Measurements from ENCODE around the gene UBTD1. TPM values are rescaled to one million over a fixed set of nuclear protein-coding genes. Genes with fewer than 3 reads are reported as not detected.

Gene UBTD1
- total and polyA plus RNA-seq, 8 donors: 3.9 to 9.0 (median 5.4) TPM

DNA sequence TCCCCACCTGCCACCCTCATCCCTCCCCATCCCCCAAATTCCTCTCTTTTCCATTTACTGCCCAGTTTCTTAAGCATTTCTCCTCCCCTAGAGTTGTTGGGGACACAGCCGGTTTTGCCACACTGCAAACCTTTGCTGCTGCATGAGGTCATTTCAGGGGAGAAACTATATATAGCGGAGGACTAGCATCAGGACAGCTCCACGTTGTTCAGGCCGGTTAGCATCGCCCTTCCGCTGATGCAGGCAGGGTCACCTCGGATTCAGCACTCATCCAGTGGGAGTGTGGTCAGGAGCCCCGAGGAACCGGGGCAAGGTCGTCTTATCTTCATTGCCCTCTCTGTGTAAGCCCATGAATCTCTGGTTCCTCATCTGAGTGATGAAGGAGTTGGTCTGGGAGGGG is 15.6 kb downstream of the UBTD1 start:
- WGBS, 2 donors: 75 to 78% methylated on average over 10 of the region's 10 CpGs
- FAIRE-seq: no peak

GRCh38 chr10:97515271-97515978 is 16.7 kb downstream of the UBTD1 start:
- intact Hi-C loops (cut with DNase I): no loop called here
- Histone ChIP-seq H3K4me1 (no peaks in the 10 kb centered on the region), H3K27ac (no peak overlapping the region), H3K36me3 (no peaks in the 10 kb centered on the region), H3K27me3 (no peaks in the 10 kb centered on the region), H3K4me3 (no peak overlapping the region), H3K9me3 (no peaks in the 10 kb centered on the region)
- WGBS, 2 donors: 71 to 74% methylated on average over 10 of the region's 10 CpGs
- DNase-seq (peak in 1 of 6 donors; percentile 18), ATAC-seq (peak in 1 of 4 donors; percentile 28), FAIRE-seq (no peak)
- TF ChIP-seq, protein P1, sequence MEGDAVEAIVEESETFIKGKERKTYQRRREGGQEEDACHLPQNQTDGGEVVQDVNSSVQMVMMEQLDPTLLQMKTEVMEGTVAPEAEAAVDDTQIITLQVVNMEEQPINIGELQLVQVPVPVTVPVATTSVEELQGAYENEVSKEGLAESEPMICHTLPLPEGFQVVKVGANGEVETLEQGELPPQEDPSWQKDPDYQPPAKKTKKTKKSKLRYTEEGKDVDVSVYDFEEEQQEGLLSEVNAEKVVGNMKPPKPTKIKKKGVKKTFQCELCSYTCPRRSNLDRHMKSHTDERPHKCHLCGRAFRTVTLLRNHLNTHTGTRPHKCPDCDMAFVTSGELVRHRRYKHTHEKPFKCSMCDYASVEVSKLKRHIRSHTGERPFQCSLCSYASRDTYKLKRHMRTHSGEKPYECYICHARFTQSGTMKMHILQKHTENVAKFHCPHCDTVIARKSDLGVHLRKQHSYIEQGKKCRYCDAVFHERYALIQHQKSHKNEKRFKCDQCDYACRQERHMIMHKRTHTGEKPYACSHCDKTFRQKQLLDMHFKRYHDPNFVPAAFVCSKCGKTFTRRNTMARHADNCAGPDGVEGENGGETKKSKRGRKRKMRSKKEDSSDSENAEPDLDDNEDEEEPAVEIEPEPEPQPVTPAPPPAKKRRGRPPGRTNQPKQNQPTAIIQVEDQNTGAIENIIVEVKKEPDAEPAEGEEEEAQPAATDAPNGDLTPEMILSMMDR (IDR thresholded peaks at IDR 0.05): no peak

More for the DNA sequence above, 15.6 kb downstream of the UBTD1 start:
- no peaks in the 10 kb centered on the region for H3K36me3 ChIP-seq
- H3K27ac ChIP-seq: no peak overlapping the region
- DNase-seq (no peak), ATAC-seq (no peak)
- H3K4me1 ChIP-seq: no peaks in the 10 kb centered on the region
- intact Hi-C loops (cut with DNase I): no loop called here
- H3K4me3 ChIP-seq: no peak overlapping the region
- H3K9me3 ChIP-seq: no peaks in the 10 kb centered on the region
- TF ChIP-seq, protein P1 (IDR thresholded peaks at IDR 0.05): no peak
- H3K27me3 ChIP-seq: no peaks in the 10 kb centered on the region

GRCh38 chr10:97517096-97517750 is 18.5 kb downstream of the UBTD1 start:
- Histone ChIP-seq H3K27ac (no peak overlapping the region), H3K9me3 (no peaks in the 10 kb centered on the region), H3K36me3 (no peaks in the 10 kb centered on the region), H3K4me1 (no peaks in the 10 kb centered on the region), H3K4me3 (no peak overlapping the region), H3K27me3 (no peaks in the 10 kb centered on the region)
- TF ChIP-seq, protein P1 (IDR thresholded peaks at IDR 0.05): no peak
- intact Hi-C loops (cut with DNase I): no loop called here
- peak in 1 of 6 donors; percentile 45 for DNase-seq
- FAIRE-seq: no peak
- ATAC-seq: no peak
- WGBS, 2 donors: 86 to 92% methylated on average over 15 of the region's 15 CpGs

DNA sequence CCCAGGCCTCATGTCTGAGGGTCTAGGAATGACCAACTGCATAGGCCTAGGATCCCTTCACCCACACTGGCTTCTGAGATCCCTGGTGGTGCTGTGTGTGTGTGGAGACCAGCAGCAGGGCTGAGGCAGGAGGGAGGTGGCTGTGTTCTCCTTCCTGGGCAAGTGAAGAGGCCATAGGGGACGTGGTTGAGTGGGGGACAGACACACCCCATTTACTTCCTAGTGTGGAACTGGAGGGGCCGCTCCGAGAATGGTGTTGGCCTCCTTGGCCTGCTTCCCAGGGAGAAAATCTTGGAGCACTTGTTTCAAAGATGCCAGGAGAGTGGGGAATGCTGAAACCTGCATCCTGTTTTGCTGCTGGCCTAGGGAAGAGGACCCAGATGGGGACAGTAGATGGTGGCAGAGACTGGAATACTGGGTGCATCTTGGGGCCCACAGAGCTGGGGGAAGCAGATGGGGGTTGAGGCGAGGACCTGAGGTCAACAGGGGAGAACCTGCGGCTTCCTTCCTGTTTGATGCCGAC is 19.1 kb downstream of the UBTD1 start:
- Histone ChIP-seq H3K4me3 (no peak overlapping the region), H3K9me3 (no peaks in the 10 kb centered on the region), H3K36me3 (no peaks in the 10 kb centered on the region), H3K27ac (no peak overlapping the region), H3K4me1 (no peaks in the 10 kb centered on the region), H3K27me3 (no peaks in the 10 kb centered on the region)
- no peak for DNase-seq
- intact Hi-C loops (cut with DNase I): no loop called here
- 79 to 83% methylated on average over 6 of the region's 6 CpGs for WGBS, 2 donors
- ATAC-seq: no peak
- TF ChIP-seq, protein P1 (IDR thresholded peaks at IDR 0.05): no peak
- no peak for FAIRE-seq
